Cardiac muscle cell (in vitro differentiated cells and primary cell): ENCODE data around the gene DACT3. TPM values are rescaled to one million over a fixed set of nuclear protein-coding genes. Genes with fewer than 3 reads are reported as not detected.

Experiments used
- DNase-seq, 2 donors: peaks; one replicate each; pipeline versions ENCODE4 v3.0.0 to v3.0.0-alpha.2; 2010 to 2017; ENCODE audit warnings: low read depth in 1 of 2, low spot score in 1 of 2
- H3K27ac ChIP-seq: fragments of 200-600 bp; sonication (generic); 2 replicates; pipeline ENCODE4 v1.5.1; 2016
- H3K27me3 ChIP-seq: fragments of 200-600 bp; sonication (generic); 2 replicates; pipeline ENCODE4 v1.6.0; 2016; ENCODE audit warnings: control low read depth
- H3K36me3 ChIP-seq: fragments of 200-600 bp; sonication (generic); 2 replicates; pipeline ENCODE4 v1.5.1; 2016; ENCODE audit warnings: control low read depth
- H3K4me1 ChIP-seq: fragments of 200-600 bp; sonication (generic); 2 replicates; pipeline ENCODE4 v1.8.1; 2017; ENCODE audit warnings: low read depth, mild to moderate bottlenecking, mixed run types
- H3K4me3 ChIP-seq: fragments of 200-600 bp; sonication (generic); 2 replicates; pipeline ENCODE4 v1.5.1; 2016; ENCODE audit warnings: mild to moderate bottlenecking
- H3K9me3 ChIP-seq: fragments of 200-600 bp; sonication (generic); 2 replicates; pipeline ENCODE4 v1.5.1; 2017; ENCODE audit warnings: low read depth, mild to moderate bottlenecking, control low read depth
- CTCF ChIP-seq: IDR thresholded peaks from 2 replicates; pipeline ENCODE4 v1.5.1; 2012; ENCODE audit warnings: low read depth, mild to moderate bottlenecking, low read length
- polyA plus RNA-seq: library from polyadenylated mRNA; unstranded; fragments of >200 nt; fragmentation: Nextera tagmentation; extraction: Ambion mirVana; gene quantifications from 2 replicates; pipeline ENCODE4 v1.2.1, GENCODE V29; 2016
- total RNA-seq: library from RNA; depleted of rRNA; stranded (reverse); fragments of >200 nt; gene quantifications from 2 replicates; pipeline ENCODE4 v1.2.3, GENCODE V29; 2016

DACT3 gene
- total and polyA plus RNA-seq, 2 experiments from 2014 or later = 107 to 142 TPM

- Histone ChIP-seq H3K4me3 (no peak overlapping the region), H3K27ac (no peak overlapping the region), H3K9me3 (no peaks in the 10 kb centered on the region), H3K36me3 (peaks cover 49% of the 10 kb centered on the region), H3K27me3 (no peaks in the 10 kb centered on the region), H3K4me1 (no peaks in the 10 kb centered on the region)
- DNase-seq = no peak
- TF ChIP-seq CTCF = no peak
Observed at GRCh38 chr19:46691948-46692347, 31.0 kb upstream of the DACT3 start.

- Histone ChIP-seq H3K27ac (no peak overlapping the region), H3K9me3 (no peaks in the 10 kb centered on the region), H3K36me3 (peaks cover 49% of the 10 kb centered on the region), H3K4me3 (no peak overlapping the region), H3K27me3 (no peaks in the 10 kb centered on the region), H3K4me1 (no peaks in the 10 kb centered on the region)
- DNase-seq = no peak
- TF ChIP-seq CTCF = no peak
Observed at GRCh38 chr19:46691104-46691503, 30.1 kb upstream of the DACT3 start.

GRCh38 chr19:46689358-46689757 is 28.4 kb upstream of the DACT3 start:
- H3K4me1 ChIP-seq = no peaks in the 10 kb centered on the region
- no peak for TF ChIP-seq CTCF
- no peaks in the 10 kb centered on the region for H3K27me3 ChIP-seq
- H3K27ac ChIP-seq = no peak overlapping the region
- DNase-seq = no peak
- H3K36me3 ChIP-seq = peaks cover 45% of the 10 kb centered on the region
- no peak overlapping the region for H3K4me3 ChIP-seq
- H3K9me3 ChIP-seq = no peaks in the 10 kb centered on the region

GRCh38 chr19:46687438-46688145 is 26.6 kb upstream of the DACT3 start:
- no peak overlapping the region for H3K4me3 ChIP-seq
- no peaks in the 10 kb centered on the region for H3K27me3 ChIP-seq
- peaks cover 28% of the 10 kb centered on the region for H3K36me3 ChIP-seq
- H3K9me3 ChIP-seq = no peaks in the 10 kb centered on the region
- DNase-seq = no peak
- H3K27ac ChIP-seq = no peak overlapping the region
- no peak for TF ChIP-seq CTCF
- no peaks in the 10 kb centered on the region for H3K4me1 ChIP-seq

GRCh38 chr19:46685189-46685588 is 24.2 kb upstream of the DACT3 start:
- Histone ChIP-seq H3K4me1 (no peaks in the 10 kb centered on the region), H3K27ac (no peak overlapping the region), H3K27me3 (no peaks in the 10 kb centered on the region), H3K36me3 (peaks cover 14% of the 10 kb centered on the region), H3K9me3 (no peaks in the 10 kb centered on the region), H3K4me3 (no peak overlapping the region)
- DNase-seq = no peak
- no peak for TF ChIP-seq CTCF
